Activated CD8-positive, alpha-beta memory T cell treated with anti-CD3 and anti-CD28 coated beads, Interleukin-2, amount 50 U/mL, for 4 hours (primary cell): ENCODE data around the gene ZNF564.
"Not testable (repeated sequence)": the region's sequence is repeated elsewhere in the genome, so short reads cannot be mapped to it uniquely, and the experiment has no call there.

ENCODE experiments used
- DNase-seq: peaks from one replicate; pipeline ENCODE4 v3.0.0-alpha.2; 2020

The ZNF564 gene

DNA sequence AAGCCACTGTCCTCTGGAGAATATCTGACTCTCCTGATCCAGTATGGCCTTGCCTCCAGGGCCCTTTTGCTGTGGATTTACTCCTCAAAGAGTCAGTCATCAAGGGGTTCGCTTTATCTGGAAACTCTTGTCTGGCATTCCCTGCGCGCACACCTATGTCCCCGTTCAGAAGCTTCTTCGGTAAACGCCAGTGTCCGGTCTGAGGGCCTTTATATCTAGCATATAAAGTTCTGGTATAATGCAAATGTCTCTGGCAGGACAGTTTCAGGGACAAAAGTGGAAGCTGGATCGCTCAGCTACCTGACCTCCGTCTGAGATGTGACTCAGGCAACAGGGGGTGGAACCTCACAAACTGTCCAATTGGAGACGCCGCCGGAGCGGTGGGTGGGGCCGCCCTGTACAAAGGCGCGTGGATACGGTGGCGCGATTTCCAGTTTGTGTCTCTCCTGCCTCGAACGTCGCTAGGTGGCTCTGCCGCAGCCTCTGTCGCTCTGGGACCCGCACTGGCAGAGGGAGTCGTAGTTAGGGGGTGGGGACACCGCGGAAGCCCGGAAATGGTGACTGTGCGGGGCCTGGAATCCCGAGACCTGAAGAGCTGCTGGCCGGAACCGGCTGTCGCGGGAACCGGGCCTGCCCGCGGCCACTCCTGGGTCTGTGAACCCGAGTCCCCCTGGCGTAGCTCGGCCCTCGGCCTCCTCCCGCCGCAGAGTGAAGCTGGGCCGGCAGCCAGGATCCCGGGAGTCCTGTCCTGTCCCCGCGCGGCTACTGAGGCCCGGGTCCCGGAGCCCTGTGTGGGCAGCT lies 56.1 kb downstream of the ZNF564 start:
- DNase-seq, result peak; percentile 94

DNA sequence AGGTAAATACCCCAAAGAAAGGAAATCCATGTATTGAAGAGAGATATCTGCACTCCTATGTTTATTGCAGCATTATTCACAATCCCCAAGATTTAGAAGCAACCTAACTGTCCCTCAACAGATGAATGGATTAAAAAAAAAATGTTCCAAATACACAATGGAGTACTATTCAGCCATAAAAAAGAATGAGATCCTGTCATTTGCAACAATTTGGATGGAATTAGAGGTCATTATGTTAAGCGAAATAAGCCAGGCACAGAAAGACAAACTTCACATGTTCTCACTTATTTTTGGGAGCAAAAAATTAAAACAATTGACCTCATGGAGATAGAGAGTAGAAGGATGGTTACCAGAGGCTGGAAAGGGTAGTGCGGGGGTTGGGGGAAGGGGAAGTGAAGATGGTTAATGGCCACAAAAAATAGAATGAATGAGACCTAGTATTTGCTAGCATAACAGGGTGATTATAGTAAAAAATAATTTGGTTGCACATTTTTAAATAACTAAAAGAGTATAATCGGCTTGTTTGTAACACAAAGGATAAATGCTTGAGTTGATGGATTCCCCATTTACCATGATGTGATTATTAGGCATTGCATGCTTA lies 56.9 kb downstream of the ZNF564 start:
- DNase-seq, result no peak

DNA sequence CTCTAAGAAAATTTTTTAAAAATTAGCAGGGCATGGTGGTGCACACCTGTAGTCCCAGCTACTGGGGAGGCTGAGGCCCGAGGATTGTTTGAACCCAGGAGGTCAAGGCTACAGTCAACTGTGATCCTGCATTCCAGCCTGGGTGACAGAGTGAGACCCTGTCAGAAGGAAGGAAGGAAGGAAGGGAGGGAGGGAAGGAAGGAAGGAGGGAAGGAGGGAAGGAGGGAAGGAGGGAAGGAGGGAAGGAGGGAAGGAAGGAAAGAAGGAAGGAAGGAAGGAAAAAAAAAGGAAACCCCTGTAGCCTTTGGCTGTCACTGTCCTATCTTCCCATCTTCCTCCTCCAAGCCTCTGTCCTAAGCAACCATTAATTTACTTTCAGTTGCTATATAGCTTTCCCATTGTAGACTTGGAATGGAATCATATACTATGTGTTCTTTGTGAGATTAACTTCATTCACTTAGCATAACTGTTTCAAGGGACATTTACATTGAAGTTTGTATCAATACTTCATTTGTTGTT lies 65.0 kb downstream of the ZNF564 start:
- not testable (repeated sequence) for DNase-seq

DNA sequence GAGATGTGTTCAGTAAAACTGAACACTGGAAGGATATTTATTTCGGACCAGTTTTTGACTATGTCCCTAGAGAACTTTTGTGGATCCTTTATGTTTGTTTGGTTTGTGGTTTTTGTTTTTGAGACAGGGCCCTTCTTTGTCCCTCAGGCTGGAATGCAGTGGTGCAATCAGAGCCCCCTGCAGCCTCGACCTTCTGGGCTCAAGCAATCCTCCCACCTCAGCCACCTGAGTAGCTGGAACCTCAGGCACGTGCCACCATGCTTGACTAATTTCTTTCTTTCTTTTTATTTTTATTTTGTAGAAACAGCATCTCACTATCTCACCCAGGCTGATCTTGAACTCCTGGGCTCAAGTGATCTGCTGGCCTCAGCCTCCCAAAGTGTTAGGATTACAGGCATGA lies 65.7 kb downstream of the ZNF564 start:
- DNase-seq, result no peak

DNA sequence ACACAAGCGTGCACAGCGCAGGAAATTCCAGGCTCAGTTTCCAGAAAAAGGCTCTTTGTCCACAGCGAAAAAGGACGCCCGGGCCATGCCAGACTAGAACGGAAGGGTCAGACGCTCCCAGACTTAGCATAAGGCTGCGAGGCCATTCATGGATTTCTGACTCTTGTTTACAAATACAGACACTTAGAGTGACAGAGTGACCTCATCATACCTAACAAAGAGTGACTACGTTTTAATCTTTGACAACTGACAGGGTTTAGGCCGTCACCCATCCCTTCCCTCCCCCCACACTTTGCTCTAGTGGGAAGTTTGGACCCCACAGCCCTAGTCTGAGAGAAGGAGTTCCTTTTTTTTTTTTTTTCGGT lies 66.2 kb downstream of the ZNF564 start:
- DNase-seq, result no peak

DNA sequence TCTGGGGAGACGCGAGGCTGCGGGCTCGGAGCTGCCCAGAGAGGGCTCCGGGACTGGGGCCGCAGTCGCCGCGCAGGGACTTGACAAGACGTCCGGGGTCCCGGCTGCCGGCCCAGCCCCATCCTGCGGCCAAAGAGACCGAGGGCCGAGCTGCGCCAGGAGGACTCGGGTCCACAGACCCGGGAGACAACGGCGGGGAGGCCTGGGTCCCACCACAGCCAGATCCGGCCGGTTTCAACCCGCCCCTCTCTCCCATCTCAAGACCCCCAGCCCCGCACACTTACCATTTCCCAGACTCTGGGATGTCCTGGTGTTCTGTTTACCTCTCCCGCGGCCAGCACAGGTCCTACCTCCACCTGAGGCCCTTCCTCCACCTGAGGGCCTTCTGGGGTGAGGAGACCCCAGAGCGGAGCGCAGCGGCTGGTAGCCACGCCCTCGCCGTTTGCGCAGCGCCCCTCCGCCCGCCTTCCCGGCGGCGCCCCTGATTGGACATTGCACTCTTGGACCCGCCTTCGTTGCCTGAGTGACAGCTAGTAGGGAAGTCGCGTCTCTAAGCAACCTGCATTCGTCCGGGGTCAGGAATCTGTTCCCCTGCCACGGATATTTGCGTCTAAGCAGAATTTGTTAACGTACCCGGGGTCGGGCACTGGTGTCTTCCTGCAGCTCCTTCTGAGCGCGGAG lies 66.8 kb downstream of the ZNF564 start, which contains the start of gene ZNF709:
TSS of gene ZNF709 (minus strand) at position 446 of the 681 bp plus-strand sequence. CDS start at position 287, 159 bp downstream.
- peak; percentile 90 for DNase-seq

DNA sequence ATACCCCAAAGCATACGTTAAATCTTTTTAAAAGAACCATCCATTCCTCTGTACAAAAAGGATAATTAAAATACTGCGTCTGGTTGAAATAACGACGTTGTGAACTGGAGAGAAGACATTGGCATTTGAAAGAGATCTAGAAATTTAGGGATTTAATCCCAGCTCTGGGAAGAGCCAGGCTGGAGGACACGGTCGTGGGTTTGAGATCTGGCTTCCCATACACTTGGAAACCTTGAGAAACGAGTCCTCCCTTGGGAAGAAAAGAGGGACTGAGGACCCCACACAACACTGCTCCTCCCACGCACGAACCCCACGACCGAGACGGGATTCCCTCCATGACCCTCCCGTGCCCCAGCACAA lies 67.3 kb downstream of the ZNF564 start:
- DNase-seq, result no peak

DNA sequence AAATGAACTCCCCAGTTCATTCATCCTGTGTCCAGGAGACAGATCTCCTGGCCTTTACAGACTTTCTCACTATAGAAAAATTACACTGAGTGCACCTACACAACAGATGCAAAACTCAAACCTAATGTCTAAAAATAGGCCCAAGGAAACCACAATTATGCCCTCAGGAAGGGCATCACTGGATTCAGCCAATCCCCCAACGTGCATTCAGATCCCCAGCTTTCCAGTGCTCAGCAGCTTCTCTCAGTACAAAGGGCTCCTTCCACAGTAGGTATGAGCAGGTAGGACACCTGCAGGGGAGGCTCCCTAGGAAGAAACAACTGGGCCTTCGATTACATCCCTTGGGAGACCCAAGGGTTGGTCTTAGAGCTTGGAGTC lies 68.8 kb downstream of the ZNF564 start:
- no peak for DNase-seq

DNA sequence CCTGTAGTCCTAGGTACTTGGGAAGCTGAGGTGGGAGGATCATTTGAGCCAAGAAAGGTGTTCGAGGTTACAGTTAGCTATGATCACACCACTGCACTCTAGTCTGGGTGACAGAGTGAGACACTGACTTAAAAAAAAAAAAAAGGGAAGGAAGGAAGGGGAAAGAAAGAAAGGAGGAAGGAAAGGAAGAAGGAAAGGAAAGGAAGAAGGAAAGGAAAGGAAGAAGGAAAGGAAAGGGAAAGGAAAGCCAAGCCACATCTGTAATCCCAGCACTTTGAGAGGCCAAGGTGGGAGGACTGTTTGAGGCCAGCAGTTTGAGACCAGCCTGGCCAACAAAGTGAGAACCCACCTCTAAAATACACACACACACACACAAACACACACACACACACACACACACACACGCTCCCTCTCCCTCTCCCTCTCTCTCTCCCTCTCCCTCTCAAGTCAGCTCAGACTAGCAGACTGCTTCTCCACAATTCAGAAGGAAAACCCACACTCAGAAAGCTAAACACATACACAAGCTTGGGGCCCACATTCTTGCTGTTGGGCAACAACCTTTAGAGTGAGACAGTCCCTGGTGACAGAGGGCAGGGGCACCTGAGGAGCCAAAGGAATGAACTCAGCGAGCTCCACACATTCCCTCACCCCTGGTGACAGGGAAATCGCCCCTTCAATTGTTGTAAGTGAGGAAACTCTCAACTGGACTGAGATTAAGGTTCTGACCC lies 69.3 kb downstream of the ZNF564 start:
- DNase-seq, result no peak

DNA sequence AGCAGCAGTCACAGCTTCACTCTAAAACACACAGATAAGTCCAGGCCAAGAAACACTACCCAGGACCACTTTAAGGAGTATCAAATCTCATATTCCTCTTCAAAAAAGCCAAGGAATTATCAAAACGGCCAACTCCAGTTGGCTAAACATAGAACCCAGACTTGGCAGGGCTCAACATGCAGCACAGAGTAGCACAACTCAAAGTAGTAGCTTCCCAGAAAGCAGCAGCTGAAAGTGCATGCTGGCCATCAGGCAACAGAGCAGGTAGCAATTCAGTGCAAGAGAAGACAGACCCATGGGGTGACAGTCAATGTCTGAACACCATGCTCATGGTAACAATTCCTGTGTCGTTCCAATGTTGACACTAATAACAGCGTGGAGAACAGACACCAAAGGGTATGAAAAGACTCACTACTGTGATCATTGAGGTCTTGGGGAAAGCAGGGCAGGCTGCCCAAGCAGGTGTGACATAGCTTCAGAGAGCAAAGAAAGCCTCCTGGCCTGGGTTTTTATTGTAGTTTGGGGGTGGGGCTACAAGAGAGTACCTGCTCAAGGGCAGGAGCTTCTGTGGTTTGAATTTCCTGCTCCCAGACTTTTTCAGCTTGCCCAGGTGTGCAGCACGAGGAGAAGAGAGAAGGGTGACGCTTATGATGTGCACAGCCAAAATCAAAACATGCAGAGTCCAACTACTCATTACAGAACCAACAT lies 72.9 kb downstream of the ZNF564 start:
- DNase-seq, result no peak
